Suprapubic skin (tissue), 4 donors: Measurements from ENCODE around the gene FOSB. TPM values are rescaled to one million over a fixed set of nuclear protein-coding genes. Genes with fewer than 3 reads are reported as not detected.

Experiments used
- DNase-seq, 2 donors: peaks; one replicate each; pipeline ENCODE4 v3.0.0-alpha.2; 2019; ENCODE audit warnings: low spot score in 2 of 2
- H3K27ac ChIP-seq: fragments of 200-600 bp; sonication (generic); one replicate; pipeline ENCODE4 v1.5.1; 2019
- H3K27me3 ChIP-seq: fragments of 200-600 bp; sonication (generic); one replicate; pipeline ENCODE4 v1.5.1; 2019
- H3K36me3 ChIP-seq: fragments of 200-600 bp; sonication (generic); one replicate; pipeline ENCODE4 v1.5.1; 2019
- H3K4me1 ChIP-seq: fragments of 200-600 bp; sonication (generic); one replicate; pipeline ENCODE4 v1.5.1; 2019
- H3K4me3 ChIP-seq: fragments of 200-600 bp; sonication (generic); one replicate; pipeline ENCODE4 v1.5.1; 2019; ENCODE audit warnings: mild to moderate bottlenecking
- H3K9me3 ChIP-seq: fragments of 200-600 bp; sonication (generic); one replicate; pipeline ENCODE4 v1.5.1; 2019
- EP300 ChIP-seq: sonication (generic); formaldehyde crosslinking; IDR thresholded peaks from one replicate; pipeline ENCODE4 v1.6.1; 2017; ENCODE audit warnings: antibody characterized with exemption
- POLR2A ChIP-seq, 2 donors: fragments of 450-650 bp; IDR thresholded peaks; one replicate each; pipeline ENCODE4 v1.6.1; 2017; ENCODE audit warnings: antibody characterized with exemption in 2 of 2, mild to moderate bottlenecking in 2 of 2, moderate library complexity in 2 of 2
- POLR2AphosphoS5 ChIP-seq, 3 donors: sonication (generic); formaldehyde crosslinking; IDR thresholded peaks; one replicate each; pipeline ENCODE4 v1.6.1; 2017; ENCODE audit warnings: antibody characterized with exemption in 3 of 3
- WGBS: methylation state at CpG from one replicate; pipeline ENCODE4 v1.1.5; 2018; 5-methylcytosine and 5-hydroxymethylcytosine counted together
- total RNA-seq, 4 donors: library from RNA; depleted of rRNA; stranded (reverse); fragments of >200 nt; gene quantifications; one replicate each; pipeline ENCODE4 v1.1.0, GENCODE V29; 2016
- TF ChIP-seq, protein P1 (sequence below), 2 donors: fragments of 200-600 bp in 1 of 2; fragments of 450-650 bp in 1 of 2; sonication (generic) in 1 of 2; IDR thresholded peaks; one replicate each; pipeline ENCODE4 v1.5.1; 2016 to 2019; ENCODE audit warnings: antibody characterized with exemption in 2 of 2, mild to moderate bottlenecking in 1 of 2, moderate library complexity in 1 of 2

FOSB gene
- total RNA-seq, 4 donors from 2014 or later: 326 to 676 (median 518) TPM

DNA sequence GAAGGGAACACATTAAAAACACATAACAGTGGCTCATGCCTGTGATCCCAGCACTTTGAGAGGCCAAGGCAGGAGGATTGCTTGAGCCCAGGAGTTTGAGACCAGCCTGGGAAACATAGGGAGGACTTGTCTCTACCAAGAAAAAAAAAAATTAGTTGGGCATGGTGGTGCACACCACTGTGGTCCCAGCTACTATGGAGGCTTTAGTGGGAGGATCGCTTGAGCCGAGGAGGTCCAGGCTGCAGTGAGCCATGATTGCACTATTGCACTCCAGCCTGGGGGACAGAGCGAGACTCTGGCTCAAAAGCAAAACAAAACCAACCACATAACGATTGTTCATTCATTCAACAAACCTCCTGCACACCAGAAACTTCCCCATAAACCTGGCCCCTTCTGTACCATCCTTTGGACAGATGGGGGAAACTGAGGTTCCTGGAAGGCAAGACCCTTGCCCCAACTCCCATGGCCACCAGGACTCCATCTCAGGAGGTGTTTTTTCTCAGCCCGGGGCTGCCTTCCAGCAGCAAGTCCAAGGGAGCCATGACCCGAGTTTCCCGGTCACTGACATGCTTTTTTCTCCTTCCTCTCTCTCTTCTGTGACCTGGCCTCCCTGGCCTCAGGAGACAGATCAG, 4.3 kb downstream of the FOSB start:
- Histone ChIP-seq H3K36me3 (peaks cover 15% of the 10 kb centered on the region), H3K4me1 (peaks cover 39% of the 10 kb centered on the region), H3K9me3 (no peaks in the 10 kb centered on the region), H3K4me3 (no peak overlapping the region), H3K27ac (no peak overlapping the region), H3K27me3 (no peaks in the 10 kb centered on the region)
- WGBS: 70% methylated on average over 7 of the region's 7 CpGs
- no peak for DNase-seq
- TF ChIP-seq, protein P1, sequence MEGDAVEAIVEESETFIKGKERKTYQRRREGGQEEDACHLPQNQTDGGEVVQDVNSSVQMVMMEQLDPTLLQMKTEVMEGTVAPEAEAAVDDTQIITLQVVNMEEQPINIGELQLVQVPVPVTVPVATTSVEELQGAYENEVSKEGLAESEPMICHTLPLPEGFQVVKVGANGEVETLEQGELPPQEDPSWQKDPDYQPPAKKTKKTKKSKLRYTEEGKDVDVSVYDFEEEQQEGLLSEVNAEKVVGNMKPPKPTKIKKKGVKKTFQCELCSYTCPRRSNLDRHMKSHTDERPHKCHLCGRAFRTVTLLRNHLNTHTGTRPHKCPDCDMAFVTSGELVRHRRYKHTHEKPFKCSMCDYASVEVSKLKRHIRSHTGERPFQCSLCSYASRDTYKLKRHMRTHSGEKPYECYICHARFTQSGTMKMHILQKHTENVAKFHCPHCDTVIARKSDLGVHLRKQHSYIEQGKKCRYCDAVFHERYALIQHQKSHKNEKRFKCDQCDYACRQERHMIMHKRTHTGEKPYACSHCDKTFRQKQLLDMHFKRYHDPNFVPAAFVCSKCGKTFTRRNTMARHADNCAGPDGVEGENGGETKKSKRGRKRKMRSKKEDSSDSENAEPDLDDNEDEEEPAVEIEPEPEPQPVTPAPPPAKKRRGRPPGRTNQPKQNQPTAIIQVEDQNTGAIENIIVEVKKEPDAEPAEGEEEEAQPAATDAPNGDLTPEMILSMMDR (IDR thresholded peaks at IDR 0.05): no peak
- TF ChIP-seq POLR2AphosphoS5 (IDR thresholded peaks at IDR 0.05): peak in 1 of 3 donors; percentile 7

DNA sequence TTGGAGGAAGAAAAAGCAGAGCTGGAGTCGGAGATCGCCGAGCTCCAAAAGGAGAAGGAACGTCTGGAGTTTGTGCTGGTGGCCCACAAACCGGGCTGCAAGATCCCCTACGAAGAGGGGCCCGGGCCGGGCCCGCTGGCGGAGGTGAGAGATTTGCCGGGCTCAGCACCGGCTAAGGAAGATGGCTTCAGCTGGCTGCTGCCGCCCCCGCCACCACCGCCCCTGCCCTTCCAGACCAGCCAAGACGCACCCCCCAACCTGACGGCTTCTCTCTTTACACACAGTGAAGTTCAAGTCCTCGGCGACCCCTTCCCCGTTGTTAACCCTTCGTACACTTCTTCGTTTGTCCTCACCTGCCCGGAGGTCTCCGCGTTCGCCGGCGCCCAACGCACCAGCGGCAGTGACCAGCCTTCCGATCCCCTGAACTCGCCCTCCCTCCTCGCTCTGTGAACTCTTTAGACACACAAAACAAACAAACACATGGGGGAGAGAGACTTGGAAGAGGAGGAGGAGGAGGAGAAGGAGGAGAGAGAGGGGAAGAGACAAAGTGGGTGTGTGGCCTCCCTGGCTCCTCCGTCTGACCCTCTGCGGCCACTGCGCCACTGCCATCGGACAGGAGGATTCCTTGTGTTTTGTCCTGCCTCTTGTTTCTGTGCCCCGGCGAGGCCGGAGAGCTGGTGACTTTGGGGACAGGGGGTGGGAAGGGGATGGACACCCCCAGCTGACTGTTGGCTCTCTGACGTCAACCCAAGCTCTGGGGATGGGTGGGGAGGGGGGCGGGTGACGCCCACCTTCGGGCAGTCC, 5.0 kb downstream of the FOSB start:
- peak in 1 of 2 donors; percentile 84 for DNase-seq
- no peak overlapping the region for H3K27ac ChIP-seq
- no peaks in the 10 kb centered on the region for H3K9me3 ChIP-seq
- H3K27me3 ChIP-seq: no peaks in the 10 kb centered on the region
- peaks cover 15% of the 10 kb centered on the region for H3K36me3 ChIP-seq
- TF ChIP-seq, protein P1 (IDR thresholded peaks at IDR 0.05): no peak
- TF ChIP-seq POLR2A (IDR thresholded peaks at IDR 0.05) (no peak), POLR2AphosphoS5 (IDR thresholded peaks at IDR 0.05) (no peak), EP300 (no peak)
- 58% methylated on average over 41 of the region's 44 CpGs for WGBS
- no peak overlapping the region for H3K4me3 ChIP-seq
- peaks cover 39% of the 10 kb centered on the region for H3K4me1 ChIP-seq

DNA sequence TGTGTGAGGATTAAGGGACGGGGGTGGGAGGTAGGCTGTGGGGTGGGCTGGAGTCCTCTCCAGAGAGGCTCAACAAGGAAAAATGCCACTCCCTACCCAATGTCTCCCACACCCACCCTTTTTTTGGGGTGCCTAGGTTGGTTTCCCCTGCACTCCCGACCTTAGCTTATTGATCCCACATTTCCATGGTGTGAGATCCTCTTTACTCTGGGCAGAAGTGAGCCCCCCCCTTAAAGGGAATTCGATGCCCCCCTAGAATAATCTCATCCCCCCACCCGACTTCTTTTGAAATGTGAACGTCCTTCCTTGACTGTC, 5.5 kb downstream of the FOSB start:
- 56% methylated on average over 5 of the region's 5 CpGs for WGBS
- Histone ChIP-seq H3K4me3 (no peak overlapping the region), H3K36me3 (peaks cover 15% of the 10 kb centered on the region), H3K9me3 (no peaks in the 10 kb centered on the region), H3K27me3 (no peaks in the 10 kb centered on the region), H3K4me1 (peaks cover 39% of the 10 kb centered on the region), H3K27ac (no peak overlapping the region)
- TF ChIP-seq POLR2AphosphoS5 (IDR thresholded peaks at IDR 0.05) (no peak), EP300 (no peak)
- DNase-seq: no peak

DNA sequence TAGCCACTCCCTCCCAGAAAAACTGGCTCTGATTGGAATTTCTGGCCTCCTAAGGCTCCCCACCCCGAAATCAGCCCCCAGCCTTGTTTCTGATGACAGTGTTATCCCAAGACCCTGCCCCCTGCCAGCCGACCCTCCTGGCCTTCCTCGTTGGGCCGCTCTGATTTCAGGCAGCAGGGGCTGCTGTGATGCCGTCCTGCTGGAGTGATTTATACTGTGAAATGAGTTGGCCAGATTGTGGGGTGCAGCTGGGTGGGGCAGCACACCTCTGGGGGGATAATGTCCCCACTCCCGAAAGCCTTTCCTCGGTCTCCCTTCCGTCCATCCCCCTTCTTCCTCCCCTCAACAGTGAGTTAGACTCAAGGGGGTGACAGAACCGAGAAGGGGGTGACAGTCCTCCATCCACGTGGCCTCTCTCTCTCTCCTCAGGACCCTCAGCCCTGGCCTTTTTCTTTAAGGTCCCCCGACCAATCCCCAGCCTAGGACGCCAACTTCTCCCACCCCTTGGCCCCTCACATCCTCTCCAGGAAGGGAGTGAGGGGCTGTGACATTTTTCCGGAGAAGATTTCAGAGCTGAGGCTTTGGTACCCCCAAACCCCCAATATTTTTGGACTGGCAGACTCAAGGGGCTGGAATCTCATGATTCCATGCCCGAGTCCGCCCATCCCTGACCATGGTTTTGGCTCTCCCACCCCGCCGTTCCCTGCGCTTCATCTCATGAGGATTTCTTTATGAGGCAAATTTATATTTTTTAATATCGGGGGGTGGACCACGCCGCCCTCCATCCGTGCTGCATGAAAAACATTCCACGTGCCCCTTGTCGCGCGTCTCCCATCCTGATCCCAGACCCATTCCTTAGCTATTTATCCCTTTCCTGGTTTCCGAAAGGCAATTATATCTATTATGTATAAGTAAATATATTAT, 6.1 kb downstream of the FOSB start:
- H3K27ac ChIP-seq: no peak overlapping the region
- no peak overlapping the region for H3K4me3 ChIP-seq
- TF ChIP-seq, protein P1 (IDR thresholded peaks at IDR 0.05): no peak
- no peak for TF ChIP-seq POLR2A (IDR thresholded peaks at IDR 0.05)
- TF ChIP-seq POLR2AphosphoS5 (IDR thresholded peaks at IDR 0.05): no peak
- peaks cover 15% of the 10 kb centered on the region for H3K36me3 ChIP-seq
- no peaks in the 10 kb centered on the region for H3K27me3 ChIP-seq
- H3K4me1 ChIP-seq: peaks cover 38% of the 10 kb centered on the region
- 79% methylated on average over 27 of the region's 27 CpGs for WGBS
- DNase-seq: peak in 1 of 2 donors; percentile 86
- H3K9me3 ChIP-seq: no peaks in the 10 kb centered on the region

DNA sequence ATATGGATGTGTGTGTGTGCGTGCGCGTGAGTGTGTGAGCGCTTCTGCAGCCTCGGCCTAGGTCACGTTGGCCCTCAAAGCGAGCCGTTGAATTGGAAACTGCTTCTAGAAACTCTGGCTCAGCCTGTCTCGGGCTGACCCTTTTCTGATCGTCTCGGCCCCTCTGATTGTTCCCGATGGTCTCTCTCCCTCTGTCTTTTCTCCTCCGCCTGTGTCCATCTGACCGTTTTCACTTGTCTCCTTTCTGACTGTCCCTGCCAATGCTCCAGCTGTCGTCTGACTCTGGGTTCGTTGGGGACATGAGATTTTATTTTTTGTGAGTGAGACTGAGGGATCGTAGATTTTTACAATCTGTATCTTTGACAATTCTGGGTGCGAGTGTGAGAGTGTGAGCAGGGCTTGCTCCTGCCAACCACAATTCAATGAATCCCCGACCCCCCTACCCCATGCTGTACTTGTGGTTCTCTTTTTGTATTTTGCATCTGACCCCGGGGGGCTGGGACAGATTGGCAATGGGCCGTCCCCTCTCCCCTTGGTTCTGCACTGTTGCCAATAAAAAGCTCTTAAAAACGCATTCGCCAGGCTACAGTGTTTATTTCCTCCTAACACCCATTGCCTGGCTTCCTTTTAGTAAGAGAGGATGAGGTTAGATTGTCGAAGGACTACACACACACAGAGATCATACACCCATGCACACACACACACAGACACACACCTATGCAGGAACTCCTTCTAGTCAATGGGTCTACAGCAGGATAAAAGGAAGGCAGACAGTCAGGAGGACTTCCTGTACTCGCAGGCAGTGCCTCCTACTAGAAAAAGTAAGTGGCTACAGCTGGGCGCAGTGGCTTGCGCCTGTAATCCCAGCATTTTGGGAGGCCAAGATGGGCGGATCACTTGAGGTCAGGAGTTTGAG, 7.1 kb downstream of the FOSB start:
- 82% methylated on average over 28 of the region's 28 CpGs for WGBS
- peak in 1 of 2 donors; percentile 26 for TF ChIP-seq POLR2A (IDR thresholded peaks at IDR 0.05)
- no peak for TF ChIP-seq POLR2AphosphoS5 (IDR thresholded peaks at IDR 0.05)
- H3K9me3 ChIP-seq: no peaks in the 10 kb centered on the region
- DNase-seq: peak in 1 of 2 donors; percentile 78
- H3K27ac ChIP-seq: no peak overlapping the region
- peaks cover 42% of the 10 kb centered on the region for H3K4me1 ChIP-seq
- peaks cover 15% of the 10 kb centered on the region for H3K36me3 ChIP-seq
- no peaks in the 10 kb centered on the region for H3K27me3 ChIP-seq
- H3K4me3 ChIP-seq: no peak overlapping the region
